ENCODE results near the gene DTNB.
A peak's percentile ranks its signal among the peaks of the same experiment; 100 is the strongest.

The DTNB gene

GRCh38 chr2:25362434-25363145, 310.8 kb downstream of the DTNB start:
- no peak for TF ChIP-seq NFIC (IDR thresholded peaks at IDR 0.05)
- no peak for TF ChIP-seq FOXM1 (IDR thresholded peaks at IDR 0.05; ENCODE audit: borderline replicate concordance, low read depth)
- no peak for TF ChIP-seq TCF12 (IDR thresholded peaks at IDR 0.05; ENCODE audit: low read depth)
- TF ChIP-seq CEBPB (IDR thresholded peaks at IDR 0.05) = no peak
- no peak for TF ChIP-seq CREB1 (IDR thresholded peaks at IDR 0.05; ENCODE audit: low read depth)
- TF ChIP-seq YY1 (IDR thresholded peaks at IDR 0.05; ENCODE audit: low read depth) = no peak

- TF ChIP-seq MAX (IDR thresholded peaks at IDR 0.05) (0 out of 2 replicates have a peak, but pooled peaks have one; percentile 41), EP300 (IDR thresholded peaks at IDR 0.05; ENCODE audit: borderline replicate concordance) (no peak), RAD21 (IDR thresholded peaks at IDR 0.05; ENCODE audit: low read depth) (peak; percentile 44; the same call in 1 of the 2 replicates), ZBTB7A (IDR thresholded peaks at IDR 0.05; ENCODE audit: low read depth) (peak; percentile 69; the same call in 1 of the 2 replicates), TEAD4 (IDR thresholded peaks at IDR 0.05) (peak; percentile 52; the same call in 1 of the 2 replicates), CREB1 (IDR thresholded peaks at IDR 0.05; ENCODE audit: low read depth) (no peak)
Observed at GRCh38 chr2:25362049-25362433, 311.3 kb downstream of the DTNB start.

GRCh38 chr2:25361261-25362048, 311.9 kb downstream of the DTNB start:
- TF ChIP-seq CEBPB (IDR thresholded peaks at IDR 0.05) = no peak
- no peak for TF ChIP-seq CREB1 (IDR thresholded peaks at IDR 0.05; ENCODE audit: low read depth)
- TF ChIP-seq RAD21 (IDR thresholded peaks at IDR 0.05; ENCODE audit: low read depth) = no peak
- TF ChIP-seq MAX (IDR thresholded peaks at IDR 0.05) = no peak
- TF ChIP-seq USF1 (IDR thresholded peaks at IDR 0.05) = no peak
- TF ChIP-seq TAF1 (IDR thresholded peaks at IDR 0.05; ENCODE audit: low read depth) = no peak
- no peak for TF ChIP-seq YY1 (IDR thresholded peaks at IDR 0.05; ENCODE audit: low read depth)
- TF ChIP-seq EGR1 (IDR thresholded peaks at IDR 0.05) = no peak

- TF ChIP-seq CEBPB (IDR thresholded peaks at IDR 0.05) (no peak), ZBTB7A (IDR thresholded peaks at IDR 0.05; ENCODE audit: low read depth) (no peak), CREB1 (IDR thresholded peaks at IDR 0.05; ENCODE audit: low read depth) (no peak), TCF12 (IDR thresholded peaks at IDR 0.05; ENCODE audit: low read depth) (no peak), REST (IDR thresholded peaks at IDR 0.05; ENCODE audit: low read depth) (no peak), EGR1 (IDR thresholded peaks at IDR 0.05) (no peak), USF1 (IDR thresholded peaks at IDR 0.05) (no peak), TAF1 (IDR thresholded peaks at IDR 0.05; ENCODE audit: low read depth) (no peak), FOXM1 (IDR thresholded peaks at IDR 0.05; ENCODE audit: borderline replicate concordance, low read depth) (no peak), YY1 (IDR thresholded peaks at IDR 0.05; ENCODE audit: low read depth) (no peak), RAD21 (IDR thresholded peaks at IDR 0.05; ENCODE audit: low read depth) (no peak)
Observed at GRCh38 chr2:25358836-25359235, 314.5 kb downstream of the DTNB start.

GRCh38 chr2:25358249-25358815, 315.0 kb downstream of the DTNB start:
- TF ChIP-seq CREB1 (IDR thresholded peaks at IDR 0.05; ENCODE audit: low read depth) = no peak
- TF ChIP-seq EP300 (IDR thresholded peaks at IDR 0.05; ENCODE audit: borderline replicate concordance) = no peak
- no peak for TF ChIP-seq YY1 (IDR thresholded peaks at IDR 0.05; ENCODE audit: low read depth)
- TF ChIP-seq TAF1 (IDR thresholded peaks at IDR 0.05; ENCODE audit: low read depth) = no peak
- TF ChIP-seq NFIC (IDR thresholded peaks at IDR 0.05) = no peak
- TF ChIP-seq FOXM1 (IDR thresholded peaks at IDR 0.05; ENCODE audit: borderline replicate concordance, low read depth) = no peak
- no peak for TF ChIP-seq REST (IDR thresholded peaks at IDR 0.05; ENCODE audit: low read depth)
- no peak for TF ChIP-seq RAD21 (IDR thresholded peaks at IDR 0.05; ENCODE audit: low read depth)
- TF ChIP-seq EGR1 (IDR thresholded peaks at IDR 0.05) = no peak
- TF ChIP-seq TCF12 (IDR thresholded peaks at IDR 0.05; ENCODE audit: low read depth) = no peak
- no peak for TF ChIP-seq USF1 (IDR thresholded peaks at IDR 0.05)
- TF ChIP-seq MAX (IDR thresholded peaks at IDR 0.05) = no peak
- TF ChIP-seq ZBTB7A (IDR thresholded peaks at IDR 0.05; ENCODE audit: low read depth) = no peak
- TF ChIP-seq TEAD4 (IDR thresholded peaks at IDR 0.05) = no peak
- TF ChIP-seq CEBPB (IDR thresholded peaks at IDR 0.05) = no peak
